K562 (cell line): ENCODE data around the gene GMPR2. TPM values are rescaled to one million over a fixed set of nuclear protein-coding genes. Genes with fewer than 3 reads are reported as not detected.
A peak's percentile ranks its signal among the peaks of the same experiment; 100 is the strongest.

Experiments used
- ATF7 ChIP-seq: fragments of 450-650 bp; IDR thresholded peaks from 2 replicates; pipeline ENCODE4 v1.7.1; 2014; ENCODE audit warnings: mild to moderate bottlenecking, moderate library complexity
- CEBPG ChIP-seq, 3 experiments: fragments of 200-800 bp in 1 of 3; sonication (Bioruptor generic) in 1 of 3; sonication (generic) in 1 of 3; formaldehyde crosslinking in 1 of 3; IDR thresholded peaks in 2 of 3; conservative IDR thresholded peaks in 1 of 3; 2 replicates each; pipeline versions ENCODE4 v1.6.1 to v1.8.0; 2016 to 2022; ENCODE audit warnings: missing compliant biosample characterization in 2 of 3, missing genetic modification characterization in 2 of 3, mild to moderate bottlenecking in 1 of 3, missing genetic modification reagents in 1 of 3
- EZH2 ChIP-seq: IDR thresholded peaks from 2 replicates; pipeline ENCODE4 v1.6.1; 2012; ENCODE audit warnings: low read depth, mild to moderate bottlenecking, inconsistent platforms, low read length, borderline replicate concordance
- KDM5B ChIP-seq: fragments of 200-600 bp; sonication (generic); IDR thresholded peaks from 2 replicates; pipeline ENCODE4 v1.6.1; 2012; ENCODE audit warnings: low read depth, mild to moderate bottlenecking, moderate library complexity, low read length, control low read depth, inconsistent platforms; ENCODE audit not compliant: insufficient replicate concordance
- KLF6 ChIP-seq: fragments of 250-450 bp; sonication (Bioruptor Pico); IDR thresholded peaks from 2 replicates; pipeline ENCODE4 v1.4.0; 2020; ENCODE audit warnings: mild to moderate bottlenecking, moderate library complexity, borderline replicate concordance
- MTA3 ChIP-seq: fragments of 450-650 bp; formaldehyde crosslinking; IDR thresholded peaks from 2 replicates; pipeline ENCODE4 v1.6.1; 2017; ENCODE audit warnings: mild to moderate bottlenecking, borderline replicate concordance
- NCOA6 ChIP-seq: fragments of 450-650 bp; IDR thresholded peaks from 2 replicates; pipeline ENCODE4 v1.6.1; 2017; ENCODE audit warnings: mild to moderate bottlenecking
- PHF21A ChIP-seq: fragments of 450-650 bp; IDR thresholded peaks from 2 replicates; pipeline ENCODE4 v1.6.1; 2017; ENCODE audit warnings: low read depth, borderline replicate concordance
- ZNF551 ChIP-seq: fragments of 250-450 bp; sonication (Bioruptor Pico); IDR thresholded peaks from 2 replicates; pipeline ENCODE4 v1.5.0; 2021; ENCODE audit warnings: mild to moderate bottlenecking, moderate library complexity
- ZNF75A ChIP-seq: fragments of 450-650 bp; formaldehyde crosslinking; IDR thresholded peaks from 2 replicates; pipeline ENCODE4 v1.4.0; 2020; ENCODE audit warnings: mild to moderate bottlenecking
- polyA plus RNA-seq, 8 experiments: library from polyadenylated mRNA; depleted of rRNA in 4 of 8; stranded (reverse) in 5 of 8; unstranded in 3 of 8; fragments of >200 nt; fragmentation: Nextera tagmentation in 2 of 8; fragmentation: Illumina TruSeq in 1 of 8; extraction: Ambion mirVana in 2 of 8; extraction: Trizol in 1 of 8; gene quantifications; 2 replicates each; pipeline versions ENCODE4 v1.2.1 to v1.2.3, GENCODE V29; 2011 to 2014; ENCODE audit warnings: inconsistent platforms in 1 of 8, missing spikeins in 1 of 8
- total RNA-seq, 7 experiments: library from RNA; depleted of rRNA in 6 of 7; stranded (reverse); fragments of >200 nt in 6 of 7; fragmentation: Illumina TruSeq in 2 of 7; extraction: Trizol in 2 of 7; gene quantifications; 2 replicates each; pipeline versions ENCODE4 v1.2.1 to v1.2.3, GENCODE V29; 2011 to 2021; ENCODE audit warnings: low replicate concordance in 1 of 7
- TF ChIP-seq, protein P1 (sequence below): fragments of 250-450 bp; sonication (Bioruptor Pico); IDR thresholded peaks from 2 replicates; pipeline ENCODE4 v1.5.0; 2021
- TF ChIP-seq, protein P2 (sequence below): fragments of 250-450 bp; sonication (Bioruptor Pico); IDR thresholded peaks from 2 replicates; pipeline ENCODE4 v1.4.0; 2020; ENCODE audit warnings: mild to moderate bottlenecking, moderate library complexity
- TF ChIP-seq, protein P3 (sequence below): fragments of 150-350 bp; conservative IDR thresholded peaks from 2 replicates; pipeline ENCODE4 v1.6.1; 2014; ENCODE audit warnings: low read length
- TF ChIP-seq, protein P4 (sequence below): fragments of 450-650 bp; IDR thresholded peaks from 2 replicates; pipeline ENCODE4 v1.6.1; 2014; ENCODE audit warnings: low read depth, mild to moderate bottlenecking, moderate library complexity, borderline replicate concordance
- TF ChIP-seq, protein P5 (sequence below): sonication (generic); formaldehyde crosslinking; IDR thresholded peaks from 2 replicates; pipeline ENCODE4 v1.8.1; 2023; ENCODE audit warnings: mild to moderate bottlenecking, missing genetic modification reagents

The GMPR2 gene
- total and polyA plus RNA-seq, 9 of the 15 experiments (the other 6 are each of a cell fraction or from before 2014, with no cell fraction given), result 26.4 to 67.4 (median 36.3) TPM

DNA sequence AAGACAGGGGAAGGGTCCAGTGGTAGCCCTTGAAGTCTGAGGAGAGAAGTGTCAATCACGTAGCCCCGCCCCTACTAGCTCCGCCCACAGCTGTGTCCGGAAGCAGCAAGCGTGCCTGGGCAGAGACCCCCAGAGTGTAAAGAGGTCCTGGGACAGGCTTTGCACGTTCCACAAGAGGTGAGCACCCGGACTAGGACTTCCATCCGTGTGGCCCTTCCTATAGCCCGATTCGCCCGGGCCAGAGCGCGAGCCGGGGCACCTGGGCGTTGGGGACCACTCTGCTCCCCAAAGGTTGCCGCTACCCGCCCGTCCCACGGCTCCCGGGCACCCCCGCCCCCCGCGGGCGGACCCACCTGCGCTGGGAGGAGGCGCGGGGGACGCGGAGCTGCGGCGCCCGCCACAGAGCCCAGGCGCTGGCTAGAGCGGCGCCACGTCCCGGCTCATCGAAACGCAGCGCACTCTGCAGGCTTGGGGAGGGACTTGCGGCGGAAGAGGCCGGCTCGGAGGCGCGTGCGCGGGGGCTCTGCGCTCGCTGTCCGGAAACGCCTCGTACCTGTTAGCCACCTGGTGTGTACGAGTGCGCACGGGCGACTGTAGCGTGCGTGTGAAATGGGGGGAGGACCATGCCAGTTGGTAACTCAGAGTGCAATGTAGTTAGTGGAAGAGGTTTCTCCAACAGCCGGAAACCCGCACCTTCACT lies 38.6 kb downstream of the GMPR2 start, which contains the start of gene RABGGTA (continued):
- TF ChIP-seq, protein P1, sequence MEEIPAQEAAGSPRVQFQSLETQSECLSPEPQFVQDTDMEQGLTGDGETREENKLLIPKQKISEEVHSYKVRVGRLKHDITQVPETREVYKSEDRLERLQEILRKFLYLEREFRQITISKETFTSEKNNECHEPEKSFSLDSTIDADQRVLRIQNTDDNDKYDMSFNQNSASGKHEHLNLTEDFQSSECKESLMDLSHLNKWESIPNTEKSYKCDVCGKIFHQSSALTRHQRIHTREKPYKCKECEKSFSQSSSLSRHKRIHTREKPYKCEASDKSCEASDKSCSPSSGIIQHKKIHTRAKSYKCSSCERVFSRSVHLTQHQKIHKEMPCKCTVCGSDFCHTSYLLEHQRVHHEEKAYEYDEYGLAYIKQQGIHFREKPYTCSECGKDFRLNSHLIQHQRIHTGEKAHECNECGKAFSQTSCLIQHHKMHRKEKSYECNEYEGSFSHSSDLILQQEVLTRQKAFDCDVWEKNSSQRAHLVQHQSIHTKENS (CRISPR knock-in tag), result no peak
- TF ChIP-seq KLF6 (CRISPR knock-in tag) (no peak), ATF7 (peak; percentile 77), CEBPG (CRISPR knock-in tag; IDR thresholded peaks at IDR 0.05) (no peak), CEBPG (tag; conservative IDR thresholded peaks at IDR 0.05 in 1 of 2, IDR thresholded peaks at IDR 0.05 in 1 of 2) (no peak), KDM5B (peak; percentile 46), PHF21A (no peak), ZNF551 (CRISPR knock-in tag) (no peak), NCOA6 (no peak), MTA3 (peak; percentile 81; the same call in 1 of the 2 replicates), EZH2 (no peak), ZNF75A (CRISPR knock-in tag) (no peak)
- TF ChIP-seq, protein P2, sequence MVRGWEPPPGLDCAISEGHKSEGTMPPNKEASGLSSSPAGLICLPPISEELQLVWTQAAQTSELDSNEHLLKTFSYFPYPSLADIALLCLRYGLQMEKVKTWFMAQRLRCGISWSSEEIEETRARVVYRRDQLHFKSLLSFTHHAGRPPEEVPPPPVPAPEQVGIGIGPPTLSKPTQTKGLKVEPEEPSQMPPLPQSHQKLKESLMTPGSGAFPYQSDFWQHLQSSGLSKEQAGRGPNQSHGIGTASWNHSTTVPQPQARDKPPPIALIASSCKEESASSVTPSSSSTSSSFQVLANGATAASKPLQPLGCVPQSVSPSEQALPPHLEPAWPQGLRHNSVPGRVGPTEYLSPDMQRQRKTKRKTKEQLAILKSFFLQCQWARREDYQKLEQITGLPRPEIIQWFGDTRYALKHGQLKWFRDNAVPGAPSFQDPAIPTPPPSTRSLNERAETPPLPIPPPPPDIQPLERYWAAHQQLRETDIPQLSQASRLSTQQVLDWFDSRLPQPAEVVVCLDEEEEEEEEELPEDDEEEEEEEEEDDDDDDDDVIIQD, result no peak
- TF ChIP-seq, protein P3, sequence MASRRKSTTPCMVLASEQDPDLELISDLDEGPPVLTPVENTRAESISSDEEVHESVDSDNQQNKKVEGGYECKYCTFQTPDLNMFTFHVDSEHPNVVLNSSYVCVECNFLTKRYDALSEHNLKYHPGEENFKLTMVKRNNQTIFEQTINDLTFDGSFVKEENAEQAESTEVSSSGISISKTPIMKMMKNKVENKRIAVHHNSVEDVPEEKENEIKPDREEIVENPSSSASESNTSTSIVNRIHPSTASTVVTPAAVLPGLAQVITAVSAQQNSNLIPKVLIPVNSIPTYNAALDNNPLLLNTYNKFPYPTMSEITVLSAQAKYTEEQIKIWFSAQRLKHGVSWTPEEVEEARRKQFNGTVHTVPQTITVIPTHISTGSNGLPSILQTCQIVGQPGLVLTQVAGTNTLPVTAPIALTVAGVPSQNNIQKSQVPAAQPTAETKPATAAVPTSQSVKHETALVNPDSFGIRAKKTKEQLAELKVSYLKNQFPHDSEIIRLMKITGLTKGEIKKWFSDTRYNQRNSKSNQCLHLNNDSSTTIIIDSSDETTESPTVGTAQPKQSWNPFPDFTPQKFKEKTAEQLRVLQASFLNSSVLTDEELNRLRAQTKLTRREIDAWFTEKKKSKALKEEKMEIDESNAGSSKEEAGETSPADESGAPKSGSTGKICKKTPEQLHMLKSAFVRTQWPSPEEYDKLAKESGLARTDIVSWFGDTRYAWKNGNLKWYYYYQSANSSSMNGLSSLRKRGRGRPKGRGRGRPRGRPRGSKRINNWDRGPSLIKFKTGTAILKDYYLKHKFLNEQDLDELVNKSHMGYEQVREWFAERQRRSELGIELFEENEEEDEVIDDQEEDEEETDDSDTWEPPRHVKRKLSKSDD, result no peak
- TF ChIP-seq, protein P4, sequence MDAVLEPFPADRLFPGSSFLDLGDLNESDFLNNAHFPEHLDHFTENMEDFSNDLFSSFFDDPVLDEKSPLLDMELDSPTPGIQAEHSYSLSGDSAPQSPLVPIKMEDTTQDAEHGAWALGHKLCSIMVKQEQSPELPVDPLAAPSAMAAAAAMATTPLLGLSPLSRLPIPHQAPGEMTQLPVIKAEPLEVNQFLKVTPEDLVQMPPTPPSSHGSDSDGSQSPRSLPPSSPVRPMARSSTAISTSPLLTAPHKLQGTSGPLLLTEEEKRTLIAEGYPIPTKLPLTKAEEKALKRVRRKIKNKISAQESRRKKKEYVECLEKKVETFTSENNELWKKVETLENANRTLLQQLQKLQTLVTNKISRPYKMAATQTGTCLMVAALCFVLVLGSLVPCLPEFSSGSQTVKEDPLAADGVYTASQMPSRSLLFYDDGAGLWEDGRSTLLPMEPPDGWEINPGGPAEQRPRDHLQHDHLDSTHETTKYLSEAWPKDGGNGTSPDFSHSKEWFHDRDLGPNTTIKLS, result peak; percentile 94
- TF ChIP-seq, protein P5, sequence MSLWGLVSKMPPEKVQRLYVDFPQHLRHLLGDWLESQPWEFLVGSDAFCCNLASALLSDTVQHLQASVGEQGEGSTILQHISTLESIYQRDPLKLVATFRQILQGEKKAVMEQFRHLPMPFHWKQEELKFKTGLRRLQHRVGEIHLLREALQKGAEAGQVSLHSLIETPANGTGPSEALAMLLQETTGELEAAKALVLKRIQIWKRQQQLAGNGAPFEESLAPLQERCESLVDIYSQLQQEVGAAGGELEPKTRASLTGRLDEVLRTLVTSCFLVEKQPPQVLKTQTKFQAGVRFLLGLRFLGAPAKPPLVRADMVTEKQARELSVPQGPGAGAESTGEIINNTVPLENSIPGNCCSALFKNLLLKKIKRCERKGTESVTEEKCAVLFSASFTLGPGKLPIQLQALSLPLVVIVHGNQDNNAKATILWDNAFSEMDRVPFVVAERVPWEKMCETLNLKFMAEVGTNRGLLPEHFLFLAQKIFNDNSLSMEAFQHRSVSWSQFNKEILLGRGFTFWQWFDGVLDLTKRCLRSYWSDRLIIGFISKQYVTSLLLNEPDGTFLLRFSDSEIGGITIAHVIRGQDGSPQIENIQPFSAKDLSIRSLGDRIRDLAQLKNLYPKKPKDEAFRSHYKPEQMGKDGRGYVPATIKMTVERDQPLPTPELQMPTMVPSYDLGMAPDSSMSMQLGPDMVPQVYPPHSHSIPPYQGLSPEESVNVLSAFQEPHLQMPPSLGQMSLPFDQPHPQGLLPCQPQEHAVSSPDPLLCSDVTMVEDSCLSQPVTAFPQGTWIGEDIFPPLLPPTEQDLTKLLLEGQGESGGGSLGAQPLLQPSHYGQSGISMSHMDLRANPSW (CRISPR knock-in tag), result no peak
